ENCODE measurements around the gene GNB3. TPM values are rescaled to one million over a fixed set of nuclear protein-coding genes. Genes with fewer than 3 reads are reported as not detected.

The GNB3 gene
- total RNA-seq, 1 experiment from 2014 or later, result 14.0 TPM

- no peak for TF ChIP-seq ZNF232 (CRISPR knock-in tag; IDR thresholded peaks at IDR 0.05)
Observed at GRCh38 chr12:6791931-6792520, 48.7 kb upstream of the GNB3 start (continued).

GRCh38 chr12:6792522-6793201, 48.1 kb upstream of the GNB3 start:
- DNase-seq (ENCODE audit: low spot score) (no peak), ATAC-seq (peak; percentile 11; the same call in 1 of the 2 replicates)
- no peaks in the 10 kb centered on the region for H3K36me3 Mint-ChIP-seq
- H3K27ac Mint-ChIP-seq, result no peak overlapping the region
- TF ChIP-seq, protein P1, sequence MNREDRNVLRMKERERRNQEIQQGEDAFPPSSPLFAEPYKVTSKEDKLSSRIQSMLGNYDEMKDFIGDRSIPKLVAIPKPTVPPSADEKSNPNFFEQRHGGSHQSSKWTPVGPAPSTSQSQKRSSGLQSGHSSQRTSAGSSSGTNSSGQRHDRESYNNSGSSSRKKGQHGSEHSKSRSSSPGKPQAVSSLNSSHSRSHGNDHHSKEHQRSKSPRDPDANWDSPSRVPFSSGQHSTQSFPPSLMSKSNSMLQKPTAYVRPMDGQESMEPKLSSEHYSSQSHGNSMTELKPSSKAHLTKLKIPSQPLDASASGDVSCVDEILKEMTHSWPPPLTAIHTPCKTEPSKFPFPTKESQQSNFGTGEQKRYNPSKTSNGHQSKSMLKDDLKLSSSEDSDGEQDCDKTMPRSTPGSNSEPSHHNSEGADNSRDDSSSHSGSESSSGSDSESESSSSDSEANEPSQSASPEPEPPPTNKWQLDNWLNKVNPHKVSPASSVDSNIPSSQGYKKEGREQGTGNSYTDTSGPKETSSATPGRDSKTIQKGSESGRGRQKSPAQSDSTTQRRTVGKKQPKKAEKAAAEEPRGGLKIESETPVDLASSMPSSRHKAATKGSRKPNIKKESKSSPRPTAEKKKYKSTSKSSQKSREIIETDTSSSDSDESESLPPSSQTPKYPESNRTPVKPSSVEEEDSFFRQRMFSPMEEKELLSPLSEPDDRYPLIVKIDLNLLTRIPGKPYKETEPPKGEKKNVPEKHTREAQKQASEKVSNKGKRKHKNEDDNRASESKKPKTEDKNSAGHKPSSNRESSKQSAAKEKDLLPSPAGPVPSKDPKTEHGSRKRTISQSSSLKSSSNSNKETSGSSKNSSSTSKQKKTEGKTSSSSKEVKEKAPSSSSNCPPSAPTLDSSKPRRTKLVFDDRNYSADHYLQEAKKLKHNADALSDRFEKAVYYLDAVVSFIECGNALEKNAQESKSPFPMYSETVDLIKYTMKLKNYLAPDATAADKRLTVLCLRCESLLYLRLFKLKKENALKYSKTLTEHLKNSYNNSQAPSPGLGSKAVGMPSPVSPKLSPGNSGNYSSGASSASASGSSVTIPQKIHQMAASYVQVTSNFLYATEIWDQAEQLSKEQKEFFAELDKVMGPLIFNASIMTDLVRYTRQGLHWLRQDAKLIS (CRISPR knock-in tag; IDR thresholded peaks at IDR 0.05; ENCODE audit: borderline replicate concordance), result no peak
- TF ChIP-seq ZNF416 (CRISPR knock-in tag; IDR thresholded peaks at IDR 0.05), result no peak
- no peak for TF ChIP-seq ZBTB21 (CRISPR knock-in tag; IDR thresholded peaks at IDR 0.05; ENCODE audit: borderline replicate concordance)
- TF ChIP-seq ZMAT4 (CRISPR knock-in tag; IDR thresholded peaks at IDR 0.05), result no peak
- peaks cover 16% of the 10 kb centered on the region for H3K4me1 Mint-ChIP-seq
- POLR2A ChIA-PET, result interaction anchor here (0.6 to 1.4 kb wide), 3 partner anchors 9 to 380 kb away, joined by 4 to 6 read pairs (median 4); partner anchors contain the start of gene PTMS
- CTCF ChIA-PET, result interaction anchor here (0.8 to 1.5 kb wide), 5 partner anchors 26 to 172 kb away, joined by 3 to 4 read pairs (median 4); no protein-coding TSS in a partner anchor
- no peaks in the 10 kb centered on the region for H3K9me3 Mint-ChIP-seq
- H3K4me3 Mint-ChIP-seq, result no peak overlapping the region
- peaks cover 25% of the 10 kb centered on the region for H3K27me3 Mint-ChIP-seq (ENCODE audit: low read depth)

DNA sequence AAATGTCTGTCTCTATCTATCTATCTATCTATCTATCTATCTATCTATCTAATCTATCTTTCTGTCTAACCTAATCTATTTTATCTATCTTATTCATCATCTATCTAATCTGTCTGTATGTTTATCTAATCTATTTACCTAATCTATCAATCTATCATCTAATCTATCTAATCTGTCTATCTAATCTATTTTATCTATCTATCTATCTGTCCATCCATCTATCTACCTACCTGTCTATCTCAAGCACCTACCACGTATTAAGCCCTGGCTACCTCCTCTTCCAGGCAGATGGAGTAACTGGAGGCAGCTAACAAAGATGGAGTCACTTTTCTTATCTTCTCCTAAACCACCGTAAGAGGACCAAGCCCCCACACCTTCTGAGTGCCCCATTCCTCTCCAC, 45.6 kb upstream of the GNB3 start:
- H3K4me1 Mint-ChIP-seq, result peaks cover 7% of the 10 kb centered on the region
- TF ChIP-seq TP53 (CRISPR knock-in tag; IDR thresholded peaks at IDR 0.05) (no peak), ZNF138 (CRISPR knock-in tag; conservative IDR thresholded peaks at IDR 0.05) (no peak), NFATC4 (CRISPR knock-in tag; IDR thresholded peaks at IDR 0.05) (no peak), FOXP1 (CRISPR knock-in tag; IDR thresholded peaks at IDR 0.05; ENCODE audit: borderline replicate concordance) (no peak), ZNF281 (CRISPR knock-in tag; IDR thresholded peaks at IDR 0.05) (no peak), ZBTB21 (CRISPR knock-in tag; IDR thresholded peaks at IDR 0.05; ENCODE audit: borderline replicate concordance) (no peak), FOXJ3 (CRISPR knock-in tag; IDR thresholded peaks at IDR 0.05; ENCODE audit: borderline replicate concordance) (no peak), USF2 (CRISPR knock-in tag; IDR thresholded peaks at IDR 0.05) (no peak), SOX15 (CRISPR knock-in tag; IDR thresholded peaks at IDR 0.05) (no peak), ARID4B (CRISPR knock-in tag; IDR thresholded peaks at IDR 0.05; ENCODE audit: borderline replicate concordance) (no peak), ZNF121 (CRISPR knock-in tag; IDR thresholded peaks at IDR 0.05) (no peak)
- no peak overlapping the region for H3K27ac Mint-ChIP-seq
- peaks cover 27% of the 10 kb centered on the region for H3K27me3 Mint-ChIP-seq (ENCODE audit: low read depth)
- POLR2A ChIA-PET, result interaction anchor here (1.2 kb wide), 1 partner anchor 24 kb away, joined by 4 read pairs; no protein-coding TSS in a partner anchor
- ATAC-seq (no peak), DNase-seq (ENCODE audit: low spot score) (no peak)
- CTCF ChIA-PET, result interaction anchor here (1.6 kb wide), 1 partner anchor 30 kb away, joined by 6 read pairs; no protein-coding TSS in a partner anchor
- H3K36me3 Mint-ChIP-seq, result no peaks in the 10 kb centered on the region
- no peak overlapping the region for H3K4me3 Mint-ChIP-seq
- H3K9me3 Mint-ChIP-seq, result no peaks in the 10 kb centered on the region

Measured in WTC11 (cell line).